GM06990 (cell line): ENCODE data around the gene MSH3.

Experiments used
- DNase-seq: peaks from one replicate; pipeline ENCODE4 v3.0.0-alpha.2; 2011; ENCODE audit not compliant: insufficient read length; ENCODE audit errors: extremely low read depth
- H3K27me3 ChIP-seq: replicated peaks from 2 replicates; pipeline ENCODE4 v1.6.0; 2011; ENCODE audit warnings: low read length; ENCODE audit not compliant: control insufficient read depth, insufficient read depth
- H3K36me3 ChIP-seq: 2 replicates; pipeline ENCODE4 v1.5.1; 2011; ENCODE audit warnings: low read length; ENCODE audit not compliant: control insufficient read depth, insufficient read depth
- H3K4me3 ChIP-seq: replicated peaks from 2 replicates; pipeline ENCODE4 v1.5.1; 2011; ENCODE audit warnings: low read depth, mild to moderate bottlenecking, control low read depth, low read length
- CTCF ChIP-seq: IDR thresholded peaks from 2 replicates; pipeline ENCODE4 v1.5.1; 2011; ENCODE audit warnings: low read length, control low read depth, mild to moderate bottlenecking, inconsistent platforms; ENCODE audit not compliant: insufficient read depth, poor library complexity, severe bottlenecking

The MSH3 gene

GRCh38 chr5:80852331-80853245 lies 198.1 kb downstream of the MSH3 start:
- DNase-seq, result no peak
- no peaks in the 10 kb centered on the region for H3K36me3 ChIP-seq

GRCh38 chr5:80853413-80853812 lies 199.0 kb downstream of the MSH3 start:
- DNase-seq, result no peak
- no peak for TF ChIP-seq CTCF
- H3K4me3 ChIP-seq, result no peak overlapping the region
- no peaks in the 10 kb centered on the region for H3K36me3 ChIP-seq
- no peaks in the 10 kb centered on the region for H3K27me3 ChIP-seq

More at GRCh38 chr5:80852331-80853245, 198.1 kb downstream of the MSH3 start:
- TF ChIP-seq CTCF, result no peak
- no peaks in the 10 kb centered on the region for H3K27me3 ChIP-seq
- H3K4me3 ChIP-seq, result no peak overlapping the region

GRCh38 chr5:80854583-80854982 lies 200.1 kb downstream of the MSH3 start:
- no peak for DNase-seq
- Histone ChIP-seq H3K4me3 (no peak overlapping the region), H3K27me3 (no peaks in the 10 kb centered on the region), H3K36me3 (no peaks in the 10 kb centered on the region)
- no peak for TF ChIP-seq CTCF

GRCh38 chr5:80860924-80861613 lies 206.6 kb downstream of the MSH3 start:
- Histone ChIP-seq H3K27me3 (no peaks in the 10 kb centered on the region), H3K4me3 (no peak overlapping the region), H3K36me3 (no peaks in the 10 kb centered on the region)
- no peak for DNase-seq
- no peak for TF ChIP-seq CTCF

- Histone ChIP-seq H3K36me3 (peaks cover 2% of the 10 kb centered on the region), H3K4me3 (no peak overlapping the region), H3K27me3 (no peaks in the 10 kb centered on the region)
- no peak for TF ChIP-seq CTCF
- DNase-seq, result no peak
Observed at GRCh38 chr5:80863708-80864107, 209.3 kb downstream of the MSH3 start.
